Heart left ventricle (tissue), 16 donors: ENCODE measurements around the gene RBM14. TPM values are rescaled to one million over a fixed set of nuclear protein-coding genes. Genes with fewer than 3 reads are reported as not detected.
"Not testable (repeated sequence)": the region's sequence is repeated elsewhere in the genome, so short reads cannot be mapped to it uniquely, and the experiment has no call there.

Source experiments
- ATAC-seq, 4 donors: fragments of 200-7000 bp; cut with Tn5 transposase; one replicate each; pipeline ENCODE4 v1.9.1; 2020 to 2022; ENCODE audit warnings: moderate library complexity in 4 of 4, mild to moderate bottlenecking in 3 of 4, moderate number of reproducible peaks in 1 of 4
- DNase-seq, 5 donors: peaks; one replicate each; pipeline ENCODE4 v3.0.0-alpha.2; 2020
- H3K27ac ChIP-seq, 12 donors: fragments of 200-600 bp; sonication (generic) in 4 of 12; one replicate each; pipeline versions ENCODE4 v1.5.0 to v1.8.0; 2016 to 2022; ENCODE audit warnings: mild to moderate bottlenecking in 2 of 12
- H3K27me3 ChIP-seq, 9 donors: fragments of 200-600 bp; sonication (generic) in 2 of 9; one replicate each; pipeline versions ENCODE4 v1.5.1 to v1.8.0; 2016 to 2022; ENCODE audit warnings: mild to moderate bottlenecking in 3 of 9
- H3K36me3 ChIP-seq, 9 donors: fragments of 200-600 bp; sonication (generic) in 2 of 9; one replicate each; pipeline versions ENCODE4 v1.5.0 to v1.8.0; 2018 to 2022; ENCODE audit warnings: mild to moderate bottlenecking in 2 of 9
- H3K4me1 ChIP-seq, 12 donors: fragments of 200-600 bp; sonication (generic) in 4 of 12; one replicate each; pipeline versions ENCODE4 v1.5.0 to v1.8.0; 2016 to 2022; ENCODE audit warnings: mild to moderate bottlenecking in 3 of 12
- H3K4me3 ChIP-seq, 12 donors: fragments of 200-600 bp; sonication (generic) in 4 of 12; one replicate each; pipeline versions ENCODE4 v1.5.0 to v1.8.0; 2017 to 2022; ENCODE audit warnings: mild to moderate bottlenecking in 9 of 12, moderate library complexity in 4 of 12
- H3K9me3 ChIP-seq, 12 donors: fragments of 200-600 bp; sonication (generic) in 4 of 12; one replicate each; pipeline versions ENCODE4 v1.5.0 to v1.8.0; 2016 to 2022; ENCODE audit warnings: mild to moderate bottlenecking in 1 of 12
- CTCF ChIP-seq, 12 donors: fragments of 200-600 bp; sonication (generic) in 4 of 12; IDR thresholded peaks; one replicate each; pipeline versions ENCODE4 v1.5.0 to v1.8.0; 2018 to 2022; ENCODE audit warnings: antibody characterized with exemption in 12 of 12, mild to moderate bottlenecking in 5 of 12
- POLR2A ChIP-seq, 2 donors: fragments of 450-650 bp; IDR thresholded peaks; one replicate each; pipeline ENCODE4 v1.6.1; 2017; ENCODE audit warnings: antibody characterized with exemption in 2 of 2, mild to moderate bottlenecking in 2 of 2, moderate library complexity in 2 of 2
- WGBS, 4 donors: extraction: QIAGEN DNeasy Blood & Tissue Kit in 2 of 4; methylation state at CpG; one replicate each; pipeline versions ENCODE4 v1.1.5 to v1.1.7; 2013 to 2018; 5-methylcytosine and 5-hydroxymethylcytosine counted together
- intact Hi-C, 10 donors: fragments of 100-400 bp; cut with DNase I; formaldehyde crosslinking; loops; one replicate each; pipeline versions ENCODE4 v1.11.1 to v1.14.2; 2022
- polyA plus RNA-seq, 2 donors: library from polyadenylated mRNA; stranded (reverse); fragments of 200-250 nt; gene quantifications; one replicate each; pipeline ENCODE4 v1.2.3, GENCODE V29; 2013
- total RNA-seq, 9 donors: library from RNA; depleted of rRNA in 2 of 9; stranded (reverse); fragments of >200 nt in 2 of 9; fragmentation: NEBNext Ultra II Directional in 3 of 9; extraction: Animal tissue kit (Norgen Biotek cat#: 25700) in 3 of 9; gene quantifications; one replicate each; pipeline versions ENCODE4 v1.1.0 to v1.2.4, GENCODE V29; 2016 to 2023
- donor health status: ischemic (EF 13 %, LVEDD 7.1; RV severe dilation, severe dysfunction).
- donor health status: healthy with polysubstance abuse.
- donor health status: DM: no; HTN: yes; CAD: no.
- donor health status: DM: no; HTN: no; CAD: no.
- donor health status: ischemic (EF 25% LVEDD 6.9; RV normal size, moderate dysfunction).
- donor health status: ischemic (EF 25% LVEDD 5.7; RV mildly dilated, moderate dysfunction).
- donor health status: healthy.
- donor health status: DM: yes; HTN: yes; CAD: no.
- donor health status: ischemic (EF 35%, LVEDD 5.7; RV mildly dilated, moderate dysfunction).
- donor health status: nonischemic (EF 11% LVEDD 7.7; RV severe dilation, severe dysfunction).
- donor health status: DM: yes; HTN: yes; CAD: no.
- donor health status: PGD.
- donor health status: ischemic (EF 29% LVEDD 5.4; RV normal size, mild dysfunction).
- donor health status: nonischemic (EF 23%, LVEDD 6.1; RV moderate dilation, normal function).

Gene RBM14
- total and polyA plus RNA-seq, 11 donors: 17.4 to 40.0 (median 30.6) TPM

DNA sequence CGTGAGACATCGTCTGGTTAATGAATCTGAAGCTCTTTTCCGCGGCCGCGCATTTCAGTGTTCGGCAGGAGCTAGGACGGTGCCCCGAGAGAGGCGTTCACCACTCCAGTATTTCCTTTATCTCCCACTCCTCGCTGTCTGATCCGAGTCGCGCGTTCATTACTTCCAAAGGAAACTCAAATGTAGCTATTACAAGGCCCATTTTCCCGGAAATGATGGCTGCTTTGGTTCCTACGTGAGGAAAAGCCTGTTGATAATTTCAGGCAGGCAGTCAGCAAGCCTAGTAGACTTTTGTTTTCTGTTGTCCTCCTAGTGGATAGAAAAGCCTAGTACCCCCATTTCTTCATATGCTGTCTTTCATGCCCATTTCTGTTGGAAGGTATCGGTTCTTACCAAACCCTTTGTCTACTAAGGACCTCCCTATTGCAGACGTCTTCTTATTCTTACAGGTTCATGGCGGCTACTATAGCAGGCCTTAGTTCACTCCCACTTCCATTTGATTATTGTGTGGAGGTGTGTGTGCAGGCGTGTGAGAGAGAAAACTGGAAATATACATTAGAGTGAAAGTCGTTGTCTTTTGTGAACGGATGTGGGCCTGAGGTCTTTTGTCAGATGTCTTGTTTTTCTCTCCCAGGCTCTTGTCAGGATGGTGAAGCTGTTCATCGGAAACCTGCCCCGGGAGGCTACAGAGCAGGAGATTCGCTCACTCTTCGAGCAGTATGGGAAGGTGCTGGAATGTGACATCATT, 22.8 kb downstream of the RBM14 start:
- Histone ChIP-seq H3K9me3 (no peaks in the 10 kb centered on the region), H3K4me3 (peak overlapping the region; percentile 56 to 94 (median 75)), H3K27ac (peak overlapping the region; percentile 43 to 93 (median 88)), H3K27me3 (no peaks in the 10 kb centered on the region), H3K4me1 (peaks cover 22 to 72% (median 58%) of the 10 kb centered on the region in 12 donors), H3K36me3 (peaks cover 3 to 55% (median 46%) of the 10 kb centered on the region in 9 donors)
- intact Hi-C loops: loop anchor here in 5 of 10 donors (2.0 to 5.0 kb wide), 5 partner anchors 22 to 58 kb away; partner anchors contain the start of genes RBM4B (in 2 of the 5) and RBM14 (in 1 of the 5)
- 1 to 3% (median 3%) methylated on average over 27 of the region's 27 CpGs for WGBS, 4 donors
- peak in 2 of 5 donors; percentile 29 to 34 for DNase-seq
- TF ChIP-seq POLR2A (IDR thresholded peaks at IDR 0.05): no peak
- TF ChIP-seq CTCF (IDR thresholded peaks at IDR 0.05): peak in 1 of 12 donors; percentile 10
- ATAC-seq: peak in 2 of 4 donors; percentile 1 to 7

- WGBS, 4 donors: 51 to 61% (median 57%) methylated on average over 9 to 10 of the region's 10 CpGs
- peaks cover 3 to 55% (median 52%) of the 10 kb centered on the region in 9 donors for H3K36me3 ChIP-seq
- H3K27ac ChIP-seq: peak overlapping the region in 2 of 12 donors; percentile 15 to 91
- H3K4me3 ChIP-seq: peak overlapping the region in 11 of 12 donors; percentile 65 to 94 (median 75)
- not testable (repeated sequence) for ATAC-seq, H3K27me3 ChIP-seq, H3K9me3 ChIP-seq, DNase-seq
- H3K4me1 ChIP-seq: peaks cover 22 to 79% (median 64%) of the 10 kb centered on the region in 12 donors
- intact Hi-C loops: loop anchor here in 5 of 10 donors (2.0 to 5.0 kb wide), 5 partner anchors 23 to 59 kb away; partner anchors contain the start of genes RBM4B (in 2 of the 5) and RBM14 (in 1 of the 5)
Measured at GRCh38 chr11:66639814-66640340, 23.4 kb downstream of the RBM14 start.

DNA sequence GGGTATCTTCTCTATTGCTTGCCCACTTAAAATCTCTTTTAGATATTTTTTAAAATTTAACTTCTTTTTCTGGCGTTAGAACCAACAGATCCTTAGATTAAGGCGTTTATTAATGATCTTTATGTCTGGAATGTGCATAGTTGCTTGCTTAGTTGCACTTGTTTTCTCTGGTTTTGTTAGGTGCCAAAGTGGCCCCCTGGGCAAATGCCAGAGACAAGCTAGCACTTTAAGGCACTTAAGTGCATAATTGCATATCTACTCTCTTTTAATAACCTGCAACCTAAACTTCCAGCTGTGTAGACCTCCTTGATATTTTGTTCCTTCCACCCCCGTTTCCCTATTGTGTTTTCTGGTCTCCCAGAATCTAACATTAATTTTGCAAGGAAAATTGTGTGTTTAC, 25.4 kb downstream of the RBM14 start:
- 13 to 20% (median 17%) methylated on average over 3 of the region's 3 CpGs for WGBS, 4 donors

More for the DNA sequence above, 25.4 kb downstream of the RBM14 start:
- H3K4me3 ChIP-seq: peak overlapping the region in 9 of 12 donors; percentile 15 to 94 (median 75)
- ATAC-seq (no peak), DNase-seq (no peak)
- no peaks in the 10 kb centered on the region for H3K27me3 ChIP-seq
- H3K27ac ChIP-seq: peak overlapping the region in 2 of 12 donors; percentile 7 to 26
- intact Hi-C loops: no loop called here
- peaks cover 3 to 74% (median 71%) of the 10 kb centered on the region in 9 donors for H3K36me3 ChIP-seq
- peaks cover 22 to 91% (median 81%) of the 10 kb centered on the region in 12 donors for H3K4me1 ChIP-seq
- no peaks in the 10 kb centered on the region for H3K9me3 ChIP-seq
- TF ChIP-seq POLR2A (IDR thresholded peaks at IDR 0.05) (no peak), CTCF (IDR thresholded peaks at IDR 0.05) (no peak)
